Glutamatergic neuron (in vitro differentiated cells): ENCODE data around the gene KCTD12. TPM values are rescaled to one million over a fixed set of nuclear protein-coding genes. Genes with fewer than 3 reads are reported as not detected.

Experiments
- DNase-seq: peaks from one replicate; pipeline ENCODE4 v3.0.0; 2022
- H3K27ac Mint-ChIP-seq: one replicate; pipeline ENCODE4 v1.8.0; 2020; ENCODE audit warnings: mild to moderate bottlenecking, mixed read lengths, inconsistent platforms; ENCODE audit not compliant: unreplicated experiment
- H3K27me3 Mint-ChIP-seq: one replicate; pipeline ENCODE4 v1.8.0; 2020; ENCODE audit warnings: mild to moderate bottlenecking, moderate library complexity, mixed read lengths, inconsistent platforms; ENCODE audit not compliant: unreplicated experiment
- H3K36me3 Mint-ChIP-seq: one replicate; pipeline ENCODE4 v1.8.0; 2020; ENCODE audit warnings: mild to moderate bottlenecking, mixed read lengths, inconsistent platforms; ENCODE audit not compliant: unreplicated experiment
- H3K4me1 Mint-ChIP-seq: one replicate; pipeline ENCODE4 v1.8.0; 2020; ENCODE audit warnings: mild to moderate bottlenecking, low read depth, mixed read lengths, inconsistent platforms; ENCODE audit not compliant: unreplicated experiment
- H3K4me3 Mint-ChIP-seq: one replicate; pipeline ENCODE4 v1.8.0; 2020; ENCODE audit warnings: mild to moderate bottlenecking, mixed read lengths, inconsistent platforms; ENCODE audit not compliant: unreplicated experiment
- H3K9me3 Mint-ChIP-seq: one replicate; pipeline ENCODE4 v1.8.0; 2020; ENCODE audit warnings: mild to moderate bottlenecking, moderate library complexity, mixed read lengths, inconsistent platforms; ENCODE audit not compliant: unreplicated experiment
- total RNA-seq: library from RNA; stranded (reverse); fragmentation: NEBNext Ultra II Directional; extraction: Animal tissue kit (Norgen Biotek cat#: 25700); gene quantifications from one replicate; pipeline ENCODE4 v1.2.1, GENCODE V29; 2021; ENCODE audit not compliant: unreplicated experiment
- TF ChIP-seq, protein P1 (sequence below): fragments of 200-600 bp; sonication (generic); IDR thresholded peaks from one replicate; pipeline ENCODE4 v1.5.0; 2021; ENCODE audit not compliant: partially characterized antibody, unreplicated experiment

KCTD12 gene
- total RNA-seq, 1 donor from 2014 or later: 11.3 TPM

DNA sequence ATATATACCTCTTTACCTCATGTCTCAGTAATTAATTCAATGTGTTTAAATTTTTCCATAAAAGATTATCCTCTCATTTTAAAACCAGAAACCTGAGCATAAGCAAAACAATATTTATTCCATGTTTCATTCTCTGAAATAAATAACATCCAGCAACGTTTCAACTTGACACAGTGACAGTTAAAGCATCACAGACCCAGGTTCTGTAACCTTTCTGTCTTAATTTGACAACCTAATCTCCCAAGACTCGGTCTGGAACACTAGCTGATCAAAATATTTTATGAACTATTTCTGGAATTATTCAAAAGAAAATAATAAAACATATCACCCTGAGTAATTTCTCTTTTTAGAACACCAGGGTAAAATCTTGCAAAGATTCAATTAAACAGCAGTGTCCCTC is 40.3 kb downstream of the KCTD12 start:
- TF ChIP-seq, protein P1, sequence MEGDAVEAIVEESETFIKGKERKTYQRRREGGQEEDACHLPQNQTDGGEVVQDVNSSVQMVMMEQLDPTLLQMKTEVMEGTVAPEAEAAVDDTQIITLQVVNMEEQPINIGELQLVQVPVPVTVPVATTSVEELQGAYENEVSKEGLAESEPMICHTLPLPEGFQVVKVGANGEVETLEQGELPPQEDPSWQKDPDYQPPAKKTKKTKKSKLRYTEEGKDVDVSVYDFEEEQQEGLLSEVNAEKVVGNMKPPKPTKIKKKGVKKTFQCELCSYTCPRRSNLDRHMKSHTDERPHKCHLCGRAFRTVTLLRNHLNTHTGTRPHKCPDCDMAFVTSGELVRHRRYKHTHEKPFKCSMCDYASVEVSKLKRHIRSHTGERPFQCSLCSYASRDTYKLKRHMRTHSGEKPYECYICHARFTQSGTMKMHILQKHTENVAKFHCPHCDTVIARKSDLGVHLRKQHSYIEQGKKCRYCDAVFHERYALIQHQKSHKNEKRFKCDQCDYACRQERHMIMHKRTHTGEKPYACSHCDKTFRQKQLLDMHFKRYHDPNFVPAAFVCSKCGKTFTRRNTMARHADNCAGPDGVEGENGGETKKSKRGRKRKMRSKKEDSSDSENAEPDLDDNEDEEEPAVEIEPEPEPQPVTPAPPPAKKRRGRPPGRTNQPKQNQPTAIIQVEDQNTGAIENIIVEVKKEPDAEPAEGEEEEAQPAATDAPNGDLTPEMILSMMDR: no peak

DNA sequence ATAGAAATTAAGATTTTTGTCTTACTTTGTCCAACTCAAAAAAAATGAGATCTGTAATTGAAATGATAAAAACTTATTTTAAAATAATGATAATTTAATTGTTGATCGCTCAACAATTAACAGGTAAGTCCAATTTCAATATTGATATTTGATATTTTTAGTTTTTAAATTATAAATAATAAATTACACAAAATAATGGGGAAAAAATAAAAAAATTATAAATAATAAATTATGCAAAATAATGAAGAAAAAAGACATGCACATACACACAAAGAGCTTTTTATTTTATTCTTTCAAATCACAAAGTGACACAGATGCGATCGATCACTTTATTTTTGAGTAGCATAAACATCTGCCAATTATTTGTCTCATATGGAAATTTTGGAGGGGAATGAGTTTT is 40.8 kb downstream of the KCTD12 start:
- Mint-ChIP-seq H3K27ac (no peak overlapping the region), H3K27me3 (peaks cover 3% of the 10 kb centered on the region), H3K36me3 (no peaks in the 10 kb centered on the region), H3K9me3 (peaks cover 5% of the 10 kb centered on the region), H3K4me1 (peaks cover 9% of the 10 kb centered on the region), H3K4me3 (no peak overlapping the region)
- TF ChIP-seq, protein P1: no peak
- DNase-seq: no peak

More for the DNA sequence above, 40.3 kb downstream of the KCTD12 start:
- DNase-seq: no peak
- Mint-ChIP-seq H3K9me3 (peaks cover 5% of the 10 kb centered on the region), H3K4me1 (peaks cover 9% of the 10 kb centered on the region), H3K4me3 (no peak overlapping the region), H3K36me3 (no peaks in the 10 kb centered on the region), H3K27ac (no peak overlapping the region), H3K27me3 (peaks cover 3% of the 10 kb centered on the region)

DNA sequence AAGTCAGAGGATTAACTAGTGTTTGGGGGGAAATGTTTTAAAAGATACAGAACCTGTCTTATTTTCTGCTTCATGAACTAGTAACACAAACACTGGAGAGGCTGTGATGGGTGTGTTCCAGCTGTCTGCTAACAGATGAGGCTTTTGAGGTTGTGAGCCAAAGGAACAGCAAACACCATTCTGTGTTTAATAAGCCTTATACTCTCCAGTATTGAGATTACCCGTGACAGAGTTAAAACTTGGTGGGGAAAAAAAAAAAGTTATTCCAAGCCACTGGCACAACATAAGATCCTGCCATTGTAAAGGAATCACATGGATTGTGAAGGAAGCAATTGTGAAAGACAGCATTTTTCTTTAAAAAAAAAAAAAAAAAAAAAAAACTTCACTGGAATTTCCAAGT is 48.4 kb downstream of the KCTD12 start:
- Mint-ChIP-seq H3K4me1 (peaks cover 8% of the 10 kb centered on the region), H3K27me3 (no peaks in the 10 kb centered on the region), H3K9me3 (no peaks in the 10 kb centered on the region), H3K4me3 (no peak overlapping the region), H3K36me3 (no peaks in the 10 kb centered on the region), H3K27ac (no peak overlapping the region)
- TF ChIP-seq, protein P1: no peak
- no peak for DNase-seq

DNA sequence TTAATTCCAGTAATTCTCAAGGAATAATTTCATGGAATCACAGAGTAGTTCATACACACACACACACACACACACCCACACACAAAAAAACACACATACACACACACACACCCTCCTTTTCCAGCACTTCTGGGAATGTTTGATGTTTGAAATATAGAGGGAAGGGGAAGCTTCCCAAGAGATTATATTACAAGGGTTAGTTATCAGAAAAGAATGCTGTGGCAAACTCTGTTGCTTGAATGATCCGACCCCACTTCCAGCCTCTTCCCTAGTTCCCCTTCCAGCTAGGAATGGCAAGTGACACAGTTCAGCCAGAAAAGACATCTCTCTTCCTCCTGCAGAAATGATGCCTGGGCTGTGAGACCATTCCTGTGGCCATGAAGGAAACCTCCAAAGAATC is 49.9 kb downstream of the KCTD12 start:
- Mint-ChIP-seq H3K27me3 (peaks cover 3% of the 10 kb centered on the region), H3K27ac (no peak overlapping the region), H3K4me3 (no peak overlapping the region), H3K4me1 (peaks cover 8% of the 10 kb centered on the region), H3K36me3 (no peaks in the 10 kb centered on the region), H3K9me3 (peaks cover 3% of the 10 kb centered on the region)
- TF ChIP-seq, protein P1: no peak
- DNase-seq: no peak

DNA sequence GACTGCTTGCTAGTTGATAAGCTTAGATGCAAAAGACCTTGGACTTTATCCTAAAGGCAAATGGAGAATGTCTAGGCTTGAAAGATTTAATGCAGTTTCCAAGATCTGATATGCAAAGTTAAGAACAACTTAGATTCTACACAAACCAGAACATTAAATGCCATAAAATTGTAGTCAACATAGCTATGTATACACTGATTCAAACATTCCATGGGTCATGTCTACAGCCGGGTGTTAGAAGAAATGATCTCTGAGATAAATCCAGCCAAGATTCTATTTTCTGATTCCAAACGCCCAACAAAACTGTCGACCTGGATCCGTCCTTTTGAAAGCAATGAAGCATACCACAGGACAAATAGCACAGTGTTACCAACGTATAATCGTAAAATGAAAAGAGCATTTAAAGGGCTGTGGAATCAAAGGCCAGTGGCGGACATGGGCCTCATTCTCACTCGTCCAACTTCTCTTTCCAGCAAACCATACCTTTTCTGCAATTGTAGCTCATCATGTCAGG is 52.7 kb downstream of the KCTD12 start:
- Mint-ChIP-seq H3K4me3 (no peak overlapping the region), H3K36me3 (no peaks in the 10 kb centered on the region), H3K4me1 (peaks cover 24% of the 10 kb centered on the region), H3K27ac (no peak overlapping the region), H3K9me3 (peaks cover 3% of the 10 kb centered on the region), H3K27me3 (peaks cover 3% of the 10 kb centered on the region)
- TF ChIP-seq, protein P1: no peak
- DNase-seq: no peak
